ENCODE data around the gene FGB.
A peak's percentile ranks its signal among the peaks of the same experiment; 100 is the strongest.
"Not testable (repeated sequence)": the region's sequence is repeated elsewhere in the genome, so short reads cannot be mapped to it uniquely, and the experiment has no call there.

FGB gene

DNA sequence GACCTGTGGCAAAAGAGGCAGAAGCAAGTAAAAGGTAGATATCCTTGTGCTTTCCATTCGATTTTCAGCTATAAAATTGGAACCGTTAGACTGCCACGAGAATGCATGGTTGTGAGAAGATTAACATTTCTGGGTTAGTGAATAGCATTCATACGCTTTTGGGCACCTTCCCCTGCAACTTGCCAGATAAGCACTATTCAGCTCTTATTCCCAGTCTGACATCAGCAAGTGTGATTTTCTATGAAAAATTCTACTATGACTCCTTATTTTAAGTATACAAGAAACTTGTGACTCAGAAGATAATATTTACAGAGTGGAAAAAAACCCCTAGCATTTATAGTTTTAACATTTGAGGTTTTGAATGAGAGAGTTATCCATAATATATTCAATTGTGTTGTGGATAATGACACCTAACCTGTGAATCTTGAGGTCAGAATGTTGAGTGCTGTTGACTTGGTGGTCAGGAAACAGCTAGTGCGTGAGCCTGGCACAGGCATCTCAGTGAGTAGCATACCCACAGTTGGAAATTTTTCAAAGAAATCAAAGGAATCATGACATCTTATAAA is 3.9 kb downstream of the FGB start:
- DNase-seq = no peak

DNA sequence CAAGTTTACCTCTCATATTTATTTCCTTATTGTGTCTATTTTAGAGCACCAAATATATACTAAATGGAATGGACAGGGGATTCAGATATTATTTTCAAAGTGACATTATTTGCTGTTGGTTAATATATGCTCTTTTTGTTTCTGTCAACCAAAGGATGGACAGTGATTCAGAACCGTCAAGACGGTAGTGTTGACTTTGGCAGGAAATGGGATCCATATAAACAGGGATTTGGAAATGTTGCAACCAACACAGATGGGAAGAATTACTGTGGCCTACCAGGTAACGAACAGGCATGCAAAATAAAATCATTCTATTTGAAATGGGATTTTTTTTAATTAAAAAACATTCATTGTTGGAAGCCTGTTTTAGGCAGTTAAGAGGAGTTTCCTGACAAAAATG is 6.2 kb downstream of the FGB start:
- DNase-seq = no peak

DNA sequence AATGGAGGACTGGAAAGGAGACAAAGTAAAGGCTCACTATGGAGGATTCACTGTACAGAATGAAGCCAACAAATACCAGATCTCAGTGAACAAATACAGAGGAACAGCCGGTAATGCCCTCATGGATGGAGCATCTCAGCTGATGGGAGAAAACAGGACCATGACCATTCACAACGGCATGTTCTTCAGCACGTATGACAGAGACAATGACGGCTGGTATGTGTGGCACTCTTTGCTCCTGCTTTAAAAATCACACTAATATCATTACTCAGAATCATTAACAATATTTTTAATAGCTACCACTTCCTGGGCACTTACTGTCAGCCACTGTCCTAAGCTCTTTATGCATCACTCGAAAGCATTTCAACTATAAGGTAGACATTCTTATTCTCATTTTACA is 6.8 kb downstream of the FGB start:
- DNase-seq = no peak

DNA sequence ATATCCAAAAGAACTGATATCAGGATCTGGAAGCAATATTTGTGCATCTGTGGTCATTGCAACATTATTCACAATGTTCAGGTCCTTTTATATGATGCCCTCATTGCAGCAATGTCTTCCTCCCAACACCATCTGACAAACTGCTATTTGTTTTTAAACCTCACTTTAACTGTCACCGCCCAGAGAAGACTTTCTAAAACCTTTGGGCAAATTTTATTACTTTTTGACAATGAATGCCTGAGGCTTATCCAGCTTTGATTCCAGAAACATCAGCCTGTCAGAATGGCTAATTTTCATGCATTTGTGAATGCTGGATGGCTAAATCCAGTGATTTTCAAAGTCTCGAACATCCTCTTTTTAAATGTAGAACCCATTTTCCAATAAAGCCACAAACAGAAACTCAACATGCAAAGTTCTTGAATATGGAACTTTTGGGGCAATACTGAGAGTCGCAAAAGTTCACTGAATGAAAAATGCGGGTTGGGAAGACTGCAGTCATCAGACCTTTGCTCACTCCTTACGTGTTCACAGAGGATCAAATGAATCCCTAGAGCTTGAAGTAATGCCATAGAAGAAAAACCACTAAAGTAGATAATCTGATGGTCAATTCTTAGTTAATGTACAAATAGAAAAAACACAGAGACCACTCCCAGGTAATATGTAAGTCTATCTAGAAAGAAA is 10.5 kb downstream of the FGB start:
- no peak for DNase-seq

DNA sequence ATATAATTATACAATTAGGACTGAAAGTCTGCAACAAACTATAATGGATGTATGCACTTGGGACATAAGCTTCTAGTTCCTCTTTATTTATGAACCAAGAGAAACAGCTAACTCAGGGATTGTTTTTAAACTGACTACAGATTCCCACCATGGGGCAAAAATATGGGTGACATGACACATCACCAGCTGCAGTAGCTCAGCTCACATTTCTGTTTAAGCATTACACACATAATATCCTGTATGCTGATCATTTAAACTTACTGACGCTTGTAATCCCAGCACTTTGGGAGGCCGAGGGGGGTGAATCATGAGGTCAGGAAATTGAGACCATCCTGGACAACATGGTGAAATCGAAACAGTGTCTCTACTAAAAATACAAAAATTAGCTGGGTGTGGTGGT is 11.5 kb downstream of the FGB start:
- DNase-seq = no peak

DNA sequence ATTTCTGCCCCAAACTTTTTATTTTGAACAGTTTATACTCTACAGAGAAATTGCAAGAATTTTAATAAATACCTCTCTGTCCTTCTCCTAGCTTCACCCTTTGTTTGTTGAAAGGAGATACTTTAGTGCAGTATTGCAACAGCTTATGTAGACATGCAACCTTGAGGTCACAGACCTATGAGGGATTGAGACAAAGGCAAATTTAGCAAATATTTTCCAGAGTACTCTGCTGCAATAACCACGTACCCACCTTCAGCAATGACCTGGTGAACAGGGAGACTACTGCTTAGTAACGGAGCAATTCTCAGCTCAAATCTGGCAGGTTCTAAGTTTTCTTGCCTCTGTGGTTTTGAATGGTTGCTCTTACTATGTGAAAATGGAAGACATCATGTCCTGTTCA is 14.5 kb downstream of the FGB start:
- no peak for DNase-seq

DNA sequence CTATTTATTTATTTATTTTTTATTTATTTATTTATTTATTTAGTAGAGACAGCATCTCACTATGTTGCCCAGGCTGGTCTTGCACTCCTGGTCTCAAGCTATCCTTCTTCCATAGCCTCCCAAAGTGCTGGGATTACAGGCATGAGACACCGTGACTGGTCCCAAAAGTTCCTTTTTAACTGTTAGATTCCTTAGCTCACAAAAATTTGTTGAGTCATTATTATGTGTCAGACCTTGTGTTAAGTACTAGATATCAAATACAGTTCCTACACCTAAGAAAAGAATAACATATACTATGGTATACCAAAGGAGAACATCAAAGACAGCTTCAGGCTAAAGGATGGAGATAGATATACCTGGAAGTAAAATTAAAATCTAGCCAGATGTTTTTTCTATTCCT is 16.1 kb downstream of the FGB start:
- no peak for DNase-seq

DNA sequence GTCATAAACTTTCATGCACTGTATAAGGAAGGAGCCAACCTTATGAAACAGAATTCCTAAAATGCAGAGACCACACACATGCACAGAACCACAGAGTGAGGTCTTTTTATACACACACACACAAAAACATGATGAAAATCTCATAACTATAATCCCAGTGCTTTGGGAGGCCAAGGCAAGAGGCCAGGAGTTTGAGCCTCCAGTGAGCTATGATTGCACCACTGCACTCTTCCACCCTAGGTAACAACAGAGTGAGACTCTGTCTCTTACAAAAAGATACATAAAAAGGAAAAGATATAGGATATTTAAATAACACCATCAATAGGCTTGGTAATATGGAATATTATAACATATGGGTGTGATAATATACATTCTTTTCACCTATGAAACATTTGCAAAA is 17.1 kb downstream of the FGB start:
- DNase-seq = no peak

DNA sequence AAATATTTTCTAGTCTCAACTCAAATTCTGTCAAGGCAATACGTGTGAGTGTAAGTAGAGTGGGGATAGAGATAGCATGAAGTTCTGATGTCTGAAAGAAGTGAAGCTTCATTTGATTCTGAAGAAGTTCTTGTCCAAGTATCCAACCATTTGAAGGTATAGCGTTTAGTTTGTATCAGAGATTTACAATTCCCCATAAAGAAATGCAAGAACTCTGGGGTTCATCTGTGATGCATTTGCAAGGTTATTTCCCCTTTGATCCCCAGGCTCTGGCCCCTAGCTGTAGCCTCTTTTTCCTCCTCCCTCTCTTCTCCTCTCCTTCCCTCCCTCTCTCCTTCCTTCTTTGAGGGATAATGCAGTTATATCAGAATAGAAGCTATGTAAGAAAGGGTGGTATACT is 19.9 kb downstream of the FGB start:
- DNase-seq = no peak

DNA sequence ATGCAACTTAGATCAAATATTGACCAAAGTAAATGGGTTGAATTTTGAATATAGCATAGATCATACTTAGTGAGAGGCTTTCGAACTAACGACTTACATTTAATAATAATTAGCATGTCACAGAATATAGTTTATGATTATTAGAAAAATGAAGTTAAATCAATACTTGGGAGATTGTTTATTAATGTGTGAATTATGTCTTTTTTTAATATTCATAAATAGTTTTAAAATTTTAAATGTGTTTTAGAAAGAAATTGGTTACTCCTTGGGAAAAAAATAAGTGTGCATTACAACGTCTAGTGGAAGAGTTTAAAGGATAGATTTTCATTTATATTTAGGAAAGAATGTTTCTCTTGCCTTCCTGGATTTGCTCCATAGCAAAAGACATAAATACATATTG is 20.4 kb downstream of the FGB start:
- DNase-seq = no peak

DNA sequence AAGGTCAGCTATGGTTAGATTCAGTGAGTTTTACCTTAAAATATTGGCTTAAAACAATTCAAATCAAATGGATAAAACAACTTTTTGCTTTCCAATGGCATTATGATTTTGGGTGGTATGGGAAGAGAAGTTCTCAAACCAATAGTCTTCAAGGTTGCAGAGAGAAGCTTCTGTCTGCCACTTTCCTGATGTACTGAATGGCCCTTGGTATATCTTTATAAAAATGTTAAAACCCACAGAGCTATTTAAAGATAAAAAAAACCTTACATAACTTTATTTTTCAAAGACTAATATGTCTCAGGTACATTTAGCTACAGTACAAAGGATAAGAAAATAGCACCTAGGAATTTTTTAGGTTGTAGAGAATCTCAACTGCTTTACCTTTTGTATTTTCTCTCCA is 20.9 kb downstream of the FGB start:
- DNase-seq = no peak

DNA sequence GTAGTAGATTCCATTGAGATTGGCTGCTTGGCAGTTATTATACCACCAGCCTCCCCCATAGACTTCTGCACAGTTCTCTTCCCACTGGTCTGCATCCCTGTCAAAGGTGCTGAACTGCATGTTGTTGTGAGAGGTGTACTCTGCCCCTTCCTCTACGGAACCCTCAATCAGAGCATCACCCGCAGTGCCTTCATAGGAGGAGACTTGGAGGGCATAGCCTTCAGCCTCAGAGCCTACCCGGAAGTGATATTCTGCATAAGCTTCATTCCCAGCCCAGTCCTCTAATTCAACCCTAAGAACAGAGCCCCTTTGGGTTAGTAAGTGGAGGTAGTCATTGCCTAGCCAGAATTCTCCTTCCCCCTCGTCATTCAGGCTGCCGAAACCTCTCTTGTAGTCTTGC is 21.4 kb downstream of the FGB start:
- DNase-seq = no peak

DNA sequence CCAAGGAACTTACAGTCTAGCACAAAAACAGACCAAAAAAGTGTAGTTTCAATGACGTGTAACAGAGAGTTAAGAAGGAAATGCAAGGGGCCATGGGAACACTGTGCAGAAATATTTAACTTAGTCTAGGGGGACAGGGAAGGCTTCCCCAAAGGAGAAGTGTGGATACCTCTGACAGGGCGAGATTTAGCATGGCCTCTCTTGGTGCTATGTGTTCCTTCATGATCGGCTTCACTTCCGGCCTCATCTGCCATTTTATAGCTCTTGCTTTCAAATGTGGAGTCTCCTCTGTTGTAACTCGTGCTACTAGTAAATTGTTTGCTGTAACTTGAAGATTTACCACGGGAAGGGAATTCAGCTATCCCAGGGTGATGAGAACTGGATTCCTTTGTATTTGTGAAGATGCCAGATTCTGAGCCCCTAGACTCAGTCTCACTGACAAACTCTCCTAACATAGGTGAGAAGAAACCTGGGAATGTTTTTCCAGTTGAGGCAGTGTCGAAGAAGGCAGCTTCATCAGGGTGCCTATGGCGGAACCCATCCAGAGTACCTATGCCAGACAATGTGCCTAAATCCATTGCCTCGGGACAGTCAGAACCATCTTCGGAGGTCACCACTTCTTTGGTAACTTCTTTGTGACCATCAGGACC is 22.7 kb downstream of the FGB start:
- DNase-seq = no peak

DNA sequence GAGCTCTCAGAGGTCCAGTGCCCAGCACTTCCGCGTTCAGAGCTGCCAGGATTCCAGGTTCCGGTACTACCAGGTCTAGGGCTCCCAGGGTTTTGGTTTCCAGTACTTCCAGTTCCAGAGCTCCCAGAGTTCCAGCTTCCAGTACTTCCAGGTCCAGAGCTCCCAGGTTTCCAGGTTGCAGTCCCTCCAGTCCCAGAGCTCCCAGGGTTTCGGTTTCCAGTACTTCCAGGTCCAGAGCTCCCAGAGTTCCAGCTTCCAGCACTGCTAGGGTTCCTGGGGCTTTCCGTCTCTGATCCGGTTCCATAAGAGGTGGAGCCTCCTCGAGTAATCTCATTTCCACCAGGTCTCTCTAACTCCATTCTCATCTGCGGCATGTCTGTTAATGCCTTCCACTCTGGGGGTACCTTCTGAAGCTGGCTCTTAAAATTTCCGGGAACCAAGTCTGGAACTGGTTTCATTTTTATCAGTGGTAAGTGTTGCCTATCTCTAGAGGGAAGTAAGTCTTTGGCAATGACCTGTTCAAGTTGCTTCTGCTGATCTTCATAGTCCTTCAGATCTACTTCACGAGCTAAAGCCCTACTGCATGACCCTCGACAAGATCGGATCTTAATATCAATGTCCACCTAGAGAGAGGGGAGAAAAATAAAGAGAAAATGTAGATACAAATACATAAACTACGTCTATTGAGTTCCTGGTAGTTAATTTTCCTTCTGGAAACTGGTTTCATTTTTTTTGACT is 23.7 kb downstream of the FGB start:
- DNase-seq = no peak

DNA sequence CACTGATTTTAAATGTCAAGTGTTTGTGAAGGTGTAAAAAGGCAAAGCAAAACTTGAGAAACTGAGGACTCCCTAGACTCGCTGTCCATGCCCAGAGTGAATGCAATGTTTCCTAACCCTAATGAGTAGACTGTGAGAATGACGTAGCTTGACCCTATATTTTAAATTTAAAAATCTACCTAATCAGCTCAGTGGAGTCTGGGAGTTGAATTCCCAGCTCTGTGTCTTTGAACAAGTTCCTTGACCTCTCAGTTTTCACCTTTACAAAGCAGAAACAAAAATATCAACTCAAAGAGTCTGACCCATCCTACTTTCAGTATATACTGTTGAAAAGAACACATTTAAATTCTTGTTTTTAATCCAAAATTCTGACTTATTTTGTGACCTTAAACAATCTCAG is 25.4 kb downstream of the FGB start:
- DNase-seq = no peak

DNA sequence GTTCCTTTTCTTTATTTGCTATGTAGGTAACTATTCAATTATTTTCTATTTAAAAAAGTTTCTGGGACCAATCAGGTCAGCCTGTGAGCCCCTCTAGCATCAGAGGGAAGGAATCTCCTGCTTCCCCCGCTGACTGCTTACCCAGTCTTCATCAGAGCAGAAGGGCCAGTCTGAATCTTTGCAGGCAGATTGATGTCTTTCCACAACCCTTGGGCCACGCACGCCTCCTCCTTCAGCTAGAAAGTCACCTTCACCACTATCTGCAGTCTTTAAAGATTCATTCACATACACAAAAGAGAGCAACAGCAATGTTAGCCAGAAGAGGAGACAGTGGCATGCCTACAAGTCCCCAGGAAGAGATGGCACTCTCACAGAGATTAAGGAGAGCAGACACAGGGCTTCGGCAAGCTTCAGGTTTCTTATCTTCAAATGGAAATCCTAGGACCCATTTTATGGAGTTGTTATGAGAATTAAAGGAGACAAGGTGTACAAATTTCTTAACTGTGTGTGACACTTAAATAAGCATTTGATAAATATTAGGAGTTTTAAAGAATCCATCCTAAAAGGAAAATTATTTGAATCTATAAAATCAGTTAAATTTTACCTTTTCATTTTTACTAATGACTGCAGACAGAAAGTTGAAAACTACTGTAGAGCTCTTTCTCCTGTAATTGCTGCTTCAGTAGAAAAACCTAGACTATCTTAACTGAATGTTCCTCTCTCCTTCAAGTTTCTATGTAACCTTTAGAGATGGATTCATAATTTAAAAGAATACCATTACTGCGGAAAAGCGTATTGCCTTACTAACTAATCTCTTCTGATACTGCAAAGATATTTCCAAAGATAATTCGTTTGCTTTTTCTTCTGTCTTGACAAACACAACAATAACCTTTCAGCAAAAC is 26.7 kb downstream of the FGB start:
- DNase-seq = no peak

DNA sequence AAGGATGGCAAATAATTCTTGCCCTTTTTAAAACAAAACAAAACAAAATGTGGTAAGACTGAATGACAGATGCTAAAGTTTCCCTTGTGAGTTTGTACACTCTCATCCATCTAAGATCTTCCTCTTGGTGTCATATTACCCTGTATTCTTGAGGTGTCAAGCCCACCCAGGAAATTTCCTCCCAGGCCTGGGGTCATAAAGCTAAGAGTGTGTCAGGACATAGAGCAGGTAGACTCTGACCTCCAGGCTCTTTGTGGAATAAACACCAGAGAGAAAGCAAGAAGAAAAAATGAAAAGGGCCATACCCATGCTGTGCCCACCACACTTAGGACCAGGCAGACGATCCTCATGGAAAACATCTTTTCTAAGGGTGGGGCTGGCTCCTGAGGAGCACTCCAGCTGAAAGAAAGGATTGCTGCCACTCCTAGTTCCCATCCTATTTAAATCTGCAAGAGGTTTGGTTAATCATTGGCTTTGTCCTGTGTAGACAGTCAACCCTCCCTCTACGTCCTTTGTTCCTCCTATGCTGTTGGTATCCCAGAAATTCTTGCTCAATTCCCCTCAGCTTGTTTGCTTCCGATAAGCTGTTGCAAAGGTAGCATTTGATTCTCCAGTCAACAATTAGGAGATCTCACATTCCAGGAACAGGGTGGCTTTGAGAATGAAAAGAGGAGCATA is 27.7 kb downstream of the FGB start, which contains the start of gene FGA:
FGA (minus strand) TSS at position 414 of the 678 bp plus-strand sequence; CDS start at position 359, 55 bp downstream.
- no peak for DNase-seq

DNA sequence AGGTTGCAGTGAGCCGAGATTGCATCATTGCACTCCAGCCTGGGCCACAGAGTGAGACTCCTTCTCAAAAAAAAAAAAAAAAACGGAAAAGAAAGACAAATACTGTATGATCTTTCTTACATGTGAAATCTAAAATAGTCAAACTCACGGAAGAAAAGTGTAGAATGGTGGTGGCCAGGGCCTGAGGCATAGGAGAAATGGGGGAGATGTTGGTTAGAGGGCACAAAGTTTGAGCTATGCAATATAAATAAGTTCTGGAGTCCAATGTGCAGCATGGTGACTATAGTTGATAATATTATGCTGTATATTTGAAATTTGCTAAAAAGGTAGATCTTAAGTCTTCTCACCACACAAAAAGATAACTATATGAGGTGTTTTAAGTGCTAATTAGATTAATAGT is 29.1 kb downstream of the FGB start:
- no peak for DNase-seq

DNA sequence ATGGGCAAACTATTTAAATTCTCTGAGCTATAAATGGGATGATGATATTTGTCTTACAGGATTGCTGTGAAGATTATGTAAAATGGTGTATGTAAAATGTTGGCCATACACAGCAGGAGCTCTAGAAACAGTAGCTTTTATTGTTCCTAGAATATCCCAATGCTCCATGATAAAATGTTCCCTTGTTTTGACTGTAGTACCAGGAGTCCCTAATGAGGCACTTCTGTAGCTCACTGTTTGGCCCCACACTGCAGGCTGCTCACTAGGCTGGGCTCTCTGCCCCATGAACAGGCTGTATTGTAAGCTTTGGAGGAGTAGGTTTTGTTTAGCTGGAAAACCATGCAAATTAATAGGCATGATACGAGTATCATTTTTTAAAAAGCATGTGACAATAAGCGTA is 31.1 kb downstream of the FGB start:
- peak; percentile 24 for DNase-seq

DNA sequence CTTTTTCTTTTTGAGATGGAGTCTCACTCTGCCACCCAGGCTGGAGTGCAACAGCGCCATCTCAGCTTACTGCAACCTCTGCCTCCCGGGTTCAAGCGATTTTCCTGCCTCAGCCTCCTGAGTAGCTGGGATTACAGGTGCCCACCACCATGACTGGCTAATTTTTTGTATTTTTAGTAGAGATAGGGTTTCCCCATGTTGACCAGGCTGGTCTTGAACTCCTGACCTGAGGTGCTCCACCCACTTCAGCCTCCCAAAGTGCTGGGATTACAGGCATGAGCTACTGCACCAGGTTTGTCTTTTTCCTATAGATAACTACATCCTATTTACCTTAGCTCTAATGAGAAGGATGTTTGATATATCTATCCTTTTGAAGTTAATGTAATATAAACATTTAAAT is 31.5 kb downstream of the FGB start:
- DNase-seq = not testable (repeated sequence)

DNA sequence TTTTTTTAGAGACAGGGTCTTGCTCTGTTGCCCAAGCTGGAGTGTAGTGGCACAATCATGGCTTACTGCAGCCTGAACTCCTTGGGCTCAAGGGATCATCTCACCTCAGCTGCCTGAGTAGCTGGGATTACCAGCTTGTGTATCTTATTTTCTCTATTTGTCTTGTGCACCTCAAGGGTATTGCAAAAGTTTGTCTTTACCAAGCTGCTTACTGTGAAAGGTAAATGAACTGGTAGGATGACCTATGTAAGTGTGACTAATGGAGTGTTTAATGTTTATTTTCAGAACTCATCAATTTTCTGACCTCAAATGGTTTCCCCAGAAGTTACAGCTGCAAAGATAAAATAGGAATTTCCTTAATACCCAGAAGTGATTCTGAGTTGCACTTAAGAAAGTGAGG is 33.0 kb downstream of the FGB start:
- DNase-seq = no peak

DNA sequence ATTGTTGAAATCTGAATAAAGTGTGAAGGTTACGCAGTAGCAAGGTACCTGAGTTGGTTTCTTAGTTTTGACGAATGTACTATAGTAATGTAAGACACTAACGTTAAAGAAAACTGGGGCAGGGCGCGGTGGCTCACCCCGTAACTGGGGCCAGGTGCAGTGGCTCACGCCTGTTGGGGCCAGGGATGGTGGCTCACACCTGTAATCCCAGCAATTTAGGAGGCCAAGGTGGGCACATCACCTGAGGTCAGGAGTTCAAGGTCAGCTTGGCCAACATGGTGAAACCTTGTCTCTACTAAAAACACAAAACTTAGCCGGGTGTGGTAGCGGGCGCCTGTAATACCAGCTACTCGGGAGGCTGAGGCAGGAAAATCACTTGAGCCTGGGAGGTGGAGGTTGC is 34.5 kb downstream of the FGB start:
- not testable (repeated sequence) for DNase-seq

All from NCI-H526 treated with DMSO at 0.1 percent for 48 hours (cell line).